IPS DF 4.7 (cell line): ENCODE measurements around the gene SAMHD1.

ENCODE experiments used
- DNase-seq: peaks from one replicate; pipeline ENCODE4 v3.0.0-alpha.2; 2013; ENCODE audit warnings: low spot score; ENCODE audit errors: extremely low read depth

The SAMHD1 gene

DNA sequence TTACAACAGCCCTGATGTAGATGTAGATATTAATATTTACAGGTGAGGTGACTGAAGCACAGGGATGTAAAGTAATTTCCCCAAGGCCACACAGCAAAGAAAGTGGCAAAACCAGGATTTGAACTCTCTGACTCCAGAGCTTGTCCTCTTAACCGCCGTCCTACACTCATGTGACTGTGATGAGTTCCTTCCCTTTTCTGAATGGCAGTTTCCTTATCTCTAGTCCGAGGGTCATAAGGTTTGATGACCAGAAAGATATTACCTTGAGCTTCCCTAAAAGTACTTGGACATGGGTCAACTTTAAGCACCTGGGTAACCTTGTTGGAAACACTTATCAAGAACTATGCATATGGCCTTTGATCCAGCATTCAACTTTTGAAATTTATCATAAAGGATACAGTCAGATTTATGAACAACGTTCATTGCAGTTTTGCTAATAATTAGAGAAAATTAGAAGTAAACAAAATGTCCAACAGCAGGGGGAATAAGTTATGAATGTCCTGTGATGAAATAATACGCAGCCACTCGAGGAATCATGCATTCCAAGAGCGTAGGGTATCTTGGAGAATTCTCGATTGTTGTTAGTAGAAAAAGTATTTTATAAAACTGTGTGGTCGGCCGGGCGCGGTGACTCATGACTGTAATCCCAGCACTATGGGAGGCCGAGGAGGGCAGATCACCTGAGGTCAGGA, 77.9 kb downstream of the SAMHD1 start:
- DNase-seq = no peak

DNA sequence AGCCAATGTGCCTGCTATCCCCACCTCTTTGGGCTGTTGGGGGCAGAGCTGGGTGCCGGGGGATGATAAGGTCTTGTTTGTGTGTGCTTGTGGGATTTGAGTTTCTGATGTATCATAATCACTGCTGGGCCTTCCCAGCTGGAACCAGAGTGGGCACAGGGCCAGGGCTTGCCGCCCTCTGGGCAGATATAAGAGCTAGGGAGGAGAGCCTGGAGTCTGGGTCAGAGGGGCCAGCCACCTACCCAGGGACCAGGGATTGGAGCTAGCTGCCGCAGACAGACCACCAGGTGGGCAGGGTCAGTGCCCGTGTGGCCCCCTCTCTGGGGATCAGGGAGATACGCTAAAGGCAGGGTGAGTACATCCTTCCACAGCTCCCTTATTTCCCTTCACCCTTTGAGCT, 78.7 kb downstream of the SAMHD1 start:
- no peak for DNase-seq

DNA sequence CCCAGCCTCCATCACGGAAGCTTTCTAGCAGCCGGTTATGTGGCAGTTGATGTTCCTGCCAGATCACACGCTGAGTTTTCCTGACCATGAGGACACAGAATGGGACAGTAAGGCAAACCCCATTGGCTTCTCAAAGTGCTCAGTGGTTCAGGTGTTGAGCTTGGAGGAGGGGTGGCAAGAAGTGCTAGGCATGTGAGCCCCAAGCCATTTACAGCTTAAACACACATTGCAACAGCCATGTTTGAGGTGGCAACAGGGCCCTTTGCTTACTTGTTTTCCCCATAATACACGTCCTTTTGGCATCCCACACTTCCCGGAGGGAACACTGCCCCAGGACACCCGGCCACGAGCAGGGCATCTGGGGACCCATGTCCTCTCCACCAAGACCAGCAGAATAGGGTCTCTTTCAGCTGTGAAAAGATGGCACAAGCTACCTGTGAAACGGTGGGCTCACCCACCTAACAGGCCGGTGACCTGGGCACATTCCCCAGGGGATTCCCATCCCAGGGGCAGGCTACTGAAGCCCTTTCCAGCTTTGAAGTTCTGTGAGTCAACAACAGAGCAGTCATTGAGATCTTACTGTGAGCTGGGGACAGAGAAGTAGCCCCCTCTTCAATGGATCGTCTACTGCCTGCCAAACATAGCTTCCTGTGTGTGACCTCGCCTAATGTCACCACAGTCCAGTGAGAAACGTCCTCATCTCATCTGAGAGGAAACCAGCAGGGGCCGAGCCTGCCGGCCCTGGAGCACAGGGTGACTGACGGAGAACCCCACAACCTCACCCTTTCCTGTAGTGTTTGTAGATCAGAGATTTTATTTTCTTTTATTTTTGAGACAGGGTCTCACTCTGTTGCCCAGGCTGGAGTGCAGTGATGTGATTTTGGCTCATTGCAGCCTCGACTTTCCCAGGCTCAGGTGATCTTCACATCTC, 79.6 kb downstream of the SAMHD1 start:
- DNase-seq = no peak

DNA sequence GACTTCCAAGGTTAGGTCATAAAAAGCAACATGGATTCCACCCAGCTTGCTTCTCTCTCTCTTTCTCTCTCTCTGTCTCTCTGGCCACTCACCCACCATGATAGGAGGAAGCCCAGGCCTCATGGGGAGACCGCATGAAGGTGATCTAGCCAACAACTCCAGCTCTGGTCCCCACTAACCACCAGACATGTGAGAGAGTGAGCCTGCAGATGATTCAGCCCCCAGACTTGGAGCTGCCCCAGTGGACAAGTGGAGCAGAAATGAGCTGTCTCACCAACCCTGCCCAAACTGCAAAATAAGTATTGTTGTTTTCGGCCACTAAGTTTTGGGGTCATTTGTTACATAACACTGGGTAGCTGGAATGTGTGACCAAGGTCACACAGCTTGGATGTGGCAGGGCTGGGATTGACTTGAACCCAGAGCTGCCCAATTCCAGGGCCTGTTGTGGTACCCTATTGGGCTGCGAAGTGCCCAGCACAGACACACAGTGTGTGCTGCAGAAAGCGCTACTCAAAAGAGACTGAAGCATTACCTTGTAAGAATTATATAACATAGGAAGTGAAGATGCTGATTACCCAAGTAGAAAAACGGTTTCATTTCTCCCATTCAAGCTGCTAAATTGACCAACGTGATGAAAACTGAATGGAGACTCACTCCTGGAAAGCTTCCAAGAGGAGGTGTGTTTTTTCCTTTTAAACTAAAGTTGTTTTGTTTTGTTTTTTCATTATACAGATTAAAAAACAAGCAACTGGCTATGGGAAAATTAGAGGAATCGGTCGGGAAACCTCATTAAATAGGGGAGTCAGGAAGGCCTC, 84.6 kb downstream of the SAMHD1 start:
- DNase-seq = no peak

DNA sequence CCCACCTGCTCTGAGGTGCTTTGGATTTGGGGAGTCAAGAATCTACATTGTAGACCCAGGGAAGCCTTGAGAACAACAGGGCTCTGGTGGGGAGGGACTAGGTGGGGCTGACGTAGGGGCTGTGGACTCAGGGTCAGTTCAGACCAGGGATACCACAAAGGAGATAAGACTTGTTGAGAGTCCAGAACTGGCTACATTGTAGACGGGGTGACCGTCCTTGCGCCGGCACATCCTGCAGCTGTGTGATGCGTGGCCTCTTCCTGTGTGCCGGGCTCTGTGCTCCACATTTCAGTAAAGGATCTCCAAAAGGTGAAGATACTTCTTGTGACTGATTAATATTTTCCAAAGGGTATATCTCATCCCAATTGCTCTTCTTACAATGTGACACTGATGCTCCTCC, 85.3 kb downstream of the SAMHD1 start:
- DNase-seq = no peak

DNA sequence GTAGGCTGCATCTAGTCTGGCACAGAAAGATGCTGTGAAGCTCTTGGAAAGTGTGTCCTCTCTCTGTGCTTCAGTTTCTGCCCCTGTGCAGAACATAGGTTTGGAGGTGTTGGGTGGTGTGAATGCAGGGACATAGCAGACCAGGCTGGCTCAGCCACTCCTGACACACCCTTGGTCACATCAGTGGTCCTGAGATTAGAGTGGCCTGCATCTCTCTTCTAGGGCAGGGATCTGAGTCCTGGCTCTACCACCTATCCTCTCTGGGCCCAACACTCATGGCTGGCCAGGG, 85.7 kb downstream of the SAMHD1 start:
- DNase-seq = no peak

DNA sequence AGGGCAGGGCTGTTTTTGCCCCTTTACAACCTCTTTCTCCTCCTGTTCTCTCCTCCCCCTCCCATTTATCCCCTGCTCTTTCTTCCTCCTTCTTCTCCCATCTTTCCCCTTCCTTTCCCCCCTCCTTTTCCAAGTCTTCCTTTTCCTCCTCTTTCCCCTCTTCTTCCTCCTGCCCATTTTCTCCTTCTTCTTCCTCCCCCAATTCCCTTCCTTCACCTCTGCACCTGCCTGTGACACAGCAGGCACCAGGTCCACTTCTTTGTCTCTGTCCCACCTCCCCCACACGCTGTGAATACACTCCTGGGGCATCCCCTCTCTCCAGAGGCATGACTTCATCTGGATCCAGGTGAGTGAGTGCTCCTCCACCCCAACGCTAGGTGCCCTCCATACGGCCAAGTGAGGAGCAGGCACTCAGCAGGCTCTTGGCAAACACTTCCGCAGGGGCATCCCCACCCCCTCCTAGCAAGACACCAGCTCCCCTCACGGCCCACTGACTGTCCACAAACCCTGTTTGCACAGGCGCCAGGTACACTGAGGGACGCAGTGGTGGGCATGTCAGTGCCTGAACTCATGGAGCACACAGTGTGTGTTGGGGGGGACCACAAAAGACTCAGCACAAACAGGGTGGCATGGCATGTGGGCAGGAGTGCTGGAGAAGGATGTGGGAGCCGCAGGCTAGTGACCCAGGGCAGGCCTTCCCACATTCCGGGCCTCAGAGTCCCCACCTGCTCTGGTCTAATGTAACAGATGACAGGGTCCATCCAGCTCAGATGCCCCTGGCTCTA, 86.2 kb downstream of the SAMHD1 start:
- DNase-seq = no peak

DNA sequence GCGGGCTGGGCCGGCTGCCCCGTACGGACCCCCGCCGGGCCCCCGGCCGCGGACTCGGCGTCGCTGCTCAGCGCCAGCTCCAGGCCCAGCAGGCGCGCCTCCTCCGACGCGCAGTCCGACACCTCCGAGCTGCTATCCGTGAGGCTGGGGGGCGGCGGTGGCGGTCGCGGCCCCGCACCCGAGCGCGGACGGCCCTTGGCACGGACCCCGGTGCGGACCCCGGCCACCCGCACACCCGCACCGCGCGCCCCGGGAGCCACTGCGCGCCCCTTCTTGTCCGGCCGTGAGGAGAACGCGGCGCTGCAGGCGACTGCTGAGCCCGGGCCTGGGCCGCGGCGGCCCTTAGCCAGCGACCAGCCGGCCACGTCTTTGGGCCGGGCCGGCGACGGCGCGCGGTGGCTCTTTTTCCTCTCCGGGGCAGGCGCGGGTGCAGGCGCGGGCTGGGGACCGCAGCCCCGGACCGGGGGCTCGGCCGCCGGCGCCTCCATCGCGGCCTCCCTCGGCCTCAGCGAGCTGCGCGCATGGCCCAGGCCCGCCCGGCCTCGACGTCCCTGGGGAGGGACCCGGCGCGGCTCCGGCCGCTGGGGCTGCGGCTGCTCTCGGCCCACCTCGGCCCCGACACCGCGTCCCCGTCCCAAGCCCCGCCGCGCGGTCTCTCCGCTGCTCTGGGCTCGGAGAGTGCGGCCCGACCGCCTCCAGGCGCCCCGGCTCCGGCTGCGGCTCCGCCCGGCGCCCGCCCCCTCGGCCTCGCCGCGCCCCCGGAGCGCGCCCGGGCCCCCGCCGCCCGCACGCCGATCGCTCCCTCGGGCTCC, 88.4 kb downstream of the SAMHD1 start:
- DNase-seq = no peak

DNA sequence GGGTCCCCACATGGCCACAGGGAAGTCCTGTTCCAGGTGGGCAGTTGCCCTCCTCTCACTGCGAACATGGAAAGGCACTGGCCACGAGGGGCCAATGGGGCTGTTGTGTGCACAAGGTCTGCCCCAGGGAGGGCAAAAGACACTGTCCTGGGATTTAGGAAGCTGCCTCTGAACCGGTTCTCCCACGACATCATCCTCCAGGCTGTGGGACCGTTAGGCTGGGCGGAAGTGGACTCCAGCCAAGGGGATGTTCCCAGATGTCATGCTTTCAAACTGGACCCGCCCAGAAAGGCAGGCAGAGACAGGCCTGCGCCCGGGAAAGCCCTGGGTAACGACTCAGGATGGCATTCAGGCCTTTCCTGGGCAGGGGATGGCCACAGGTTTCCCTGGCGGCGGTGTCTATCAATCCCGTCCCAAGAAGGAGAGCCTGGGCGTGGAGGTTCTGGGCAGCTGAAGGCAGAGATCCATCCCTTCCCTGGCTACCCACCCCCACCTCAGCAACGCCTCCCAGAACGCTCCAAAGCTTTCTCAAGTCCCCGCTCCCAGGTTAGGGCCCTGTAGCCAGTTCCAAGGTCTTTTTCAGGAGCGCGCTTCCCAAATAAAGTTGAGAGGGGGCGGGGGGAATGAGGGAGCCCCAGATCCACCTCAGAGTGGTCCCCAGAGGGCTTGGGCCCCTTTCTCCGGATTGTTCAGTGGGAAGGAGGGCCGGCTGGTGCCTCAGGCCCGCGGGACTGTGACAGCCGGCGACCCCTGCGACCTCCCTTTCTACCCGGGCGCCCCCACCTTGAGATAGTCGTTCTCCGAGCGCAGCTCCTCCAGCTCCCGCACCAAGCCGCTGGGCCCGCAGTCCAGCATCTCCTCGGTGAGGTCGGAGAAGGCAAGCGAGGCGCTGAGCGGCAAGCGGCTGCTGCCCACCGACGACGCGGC, 89.4 kb downstream of the SAMHD1 start:
- no peak for DNase-seq

DNA sequence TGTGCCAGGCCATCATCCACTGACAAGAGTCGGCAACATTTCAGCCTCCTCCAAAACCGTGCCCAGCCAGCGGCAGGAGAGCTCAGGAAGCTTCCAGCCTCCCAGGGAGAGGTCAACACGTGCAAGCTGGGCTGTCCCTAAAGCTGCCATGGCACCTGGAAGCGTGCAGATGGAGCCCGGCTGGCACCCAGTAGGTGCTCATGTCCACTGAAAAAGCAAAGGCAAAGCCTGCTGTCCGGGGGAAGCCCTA, 90.0 kb downstream of the SAMHD1 start:
- no peak for DNase-seq

DNA sequence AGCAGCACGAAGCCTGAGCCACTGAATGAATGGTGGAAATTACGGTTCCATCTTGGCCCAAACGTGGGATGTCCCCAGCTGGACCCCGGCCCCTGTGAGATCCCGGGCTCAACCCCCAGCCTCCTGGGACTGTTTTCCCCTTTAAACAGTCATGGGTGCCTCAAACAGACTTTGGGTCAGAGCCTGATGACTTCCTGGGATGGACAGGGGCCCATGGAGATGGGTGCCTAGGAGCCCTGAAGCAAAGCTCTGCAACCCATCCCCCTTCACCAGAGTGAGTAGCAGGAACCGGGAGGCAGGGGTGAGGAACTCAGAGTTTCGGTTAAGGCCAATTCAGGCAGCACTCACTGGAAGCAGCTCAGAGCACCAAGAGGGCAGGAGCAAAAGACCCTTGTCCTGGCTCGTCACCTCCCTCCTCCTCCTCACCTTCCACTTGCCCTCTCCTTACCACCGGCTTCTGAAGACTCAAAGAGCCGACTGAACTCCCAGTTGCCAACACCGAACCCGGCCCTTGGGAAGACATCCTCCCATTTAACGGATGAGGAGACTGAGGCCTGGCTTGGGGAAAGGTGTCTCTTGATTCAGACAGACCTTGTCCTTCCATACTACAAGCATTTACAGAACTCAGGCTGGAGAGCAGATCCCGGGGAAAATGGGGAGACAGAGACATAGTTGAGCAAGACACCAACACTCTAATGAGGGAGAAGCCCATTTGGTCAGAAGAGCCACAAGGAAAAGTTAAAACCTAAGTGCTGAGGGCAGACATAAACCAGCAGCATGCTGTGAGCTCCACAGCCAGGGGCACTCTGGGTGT, 90.5 kb downstream of the SAMHD1 start:
- DNase-seq = no peak

DNA sequence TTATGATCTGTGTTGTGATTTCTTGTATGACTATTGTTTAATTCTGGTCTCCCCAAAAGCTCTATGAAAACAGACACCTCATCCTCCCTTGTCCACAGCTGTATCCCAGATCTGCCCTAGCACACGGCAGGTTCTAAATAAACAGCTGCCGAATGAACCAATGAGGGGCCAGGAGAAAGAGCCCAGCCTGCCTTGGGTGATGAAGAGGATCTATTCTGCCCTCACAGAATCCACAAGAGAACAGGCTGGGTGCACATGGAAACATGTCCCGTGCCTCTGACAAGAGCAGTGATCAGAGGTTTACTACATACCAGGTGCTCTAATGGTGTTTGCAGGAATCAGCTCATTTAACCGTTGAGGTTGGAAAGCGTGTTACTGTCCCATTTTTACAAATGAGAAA, 91.2 kb downstream of the SAMHD1 start:
- DNase-seq = no peak

DNA sequence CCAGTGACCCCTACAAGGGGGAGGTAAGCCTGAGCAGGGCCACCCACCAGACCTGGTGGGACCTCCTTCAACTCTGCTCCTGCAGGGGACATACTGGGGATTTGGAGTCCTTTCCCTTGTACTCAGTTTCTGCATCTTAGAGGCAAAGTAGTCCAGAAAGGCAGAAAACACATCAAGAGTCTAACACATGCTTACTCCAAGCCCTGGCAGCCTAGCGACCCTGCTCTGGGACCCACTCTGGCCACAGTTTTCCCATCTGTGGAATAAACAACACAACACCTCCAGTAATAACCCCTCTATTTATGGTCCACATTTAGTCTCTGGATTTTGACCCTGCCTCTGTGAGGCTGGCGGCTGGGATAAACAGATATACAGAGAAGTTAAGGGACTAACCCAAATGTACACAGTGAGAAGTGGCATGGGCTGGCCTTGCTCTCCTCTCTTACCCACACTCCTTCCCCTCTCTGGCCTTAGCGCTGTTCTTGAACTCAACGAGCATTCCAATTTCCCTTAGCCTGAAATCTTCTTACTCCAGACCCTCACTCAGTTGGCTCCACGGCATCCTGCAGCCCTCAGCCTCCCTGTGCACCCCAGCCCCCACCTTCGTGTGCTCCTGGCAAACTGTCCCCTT, 91.7 kb downstream of the SAMHD1 start:
- no peak for DNase-seq

DNA sequence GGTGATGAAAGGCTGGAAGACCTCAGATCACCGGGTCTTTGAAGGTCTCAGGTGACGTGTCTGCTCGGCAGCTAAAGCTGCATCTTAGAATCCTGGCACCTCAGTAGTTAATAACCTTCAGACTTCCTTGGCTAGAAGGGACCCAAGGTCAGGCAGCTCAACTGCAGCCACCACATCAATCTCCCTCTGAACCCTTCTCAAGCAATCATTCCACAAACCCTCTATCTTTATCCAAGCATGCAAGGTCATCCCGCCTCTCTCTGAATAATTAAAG, 92.3 kb downstream of the SAMHD1 start:
- no peak for DNase-seq

DNA sequence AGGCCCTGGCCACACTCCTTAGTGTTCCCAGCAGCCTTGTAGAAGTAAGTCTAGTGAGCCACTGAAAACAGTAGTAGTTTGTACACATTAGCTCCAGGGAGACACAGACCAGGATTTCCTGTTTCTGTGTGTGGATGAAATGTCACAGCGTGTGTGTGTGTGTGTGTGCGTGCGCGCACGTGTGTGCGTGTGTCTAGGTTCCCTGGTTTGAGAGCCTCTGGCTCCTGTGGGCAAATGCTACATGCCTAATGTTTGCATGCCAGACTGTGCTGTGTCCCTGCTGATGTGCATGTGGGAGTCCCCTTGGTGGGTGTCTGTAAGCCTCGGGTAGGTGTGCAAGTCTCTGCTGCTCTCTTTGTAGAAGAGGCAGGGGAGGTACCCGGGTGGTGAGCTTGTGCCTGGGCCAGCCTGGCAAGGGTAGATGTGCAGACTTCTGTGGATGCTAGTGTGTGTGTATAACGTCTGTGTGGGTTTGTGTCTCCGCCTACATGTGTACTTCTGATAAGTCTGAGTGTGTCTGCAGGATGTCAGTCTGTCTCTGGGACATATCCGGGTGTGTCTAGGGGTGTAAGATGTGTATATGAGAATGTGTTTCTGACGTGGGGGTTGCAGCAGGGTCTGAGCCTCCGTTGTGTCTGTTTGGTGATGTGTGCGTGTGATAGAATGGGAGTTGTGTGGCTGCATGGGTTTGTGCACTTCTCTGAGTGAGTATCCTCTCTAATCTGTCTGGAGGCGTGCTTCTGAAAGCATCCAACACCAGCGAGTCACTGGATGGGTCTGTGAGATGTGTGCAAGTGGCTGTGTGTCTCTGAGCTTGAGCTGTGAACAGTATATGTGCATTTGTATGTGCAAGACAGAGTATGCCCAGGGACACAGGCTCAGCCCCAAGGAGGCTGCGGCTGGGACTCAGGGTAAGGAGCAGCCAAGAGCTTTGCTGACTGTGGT, 94.5 kb downstream of the SAMHD1 start:
- no peak for DNase-seq

DNA sequence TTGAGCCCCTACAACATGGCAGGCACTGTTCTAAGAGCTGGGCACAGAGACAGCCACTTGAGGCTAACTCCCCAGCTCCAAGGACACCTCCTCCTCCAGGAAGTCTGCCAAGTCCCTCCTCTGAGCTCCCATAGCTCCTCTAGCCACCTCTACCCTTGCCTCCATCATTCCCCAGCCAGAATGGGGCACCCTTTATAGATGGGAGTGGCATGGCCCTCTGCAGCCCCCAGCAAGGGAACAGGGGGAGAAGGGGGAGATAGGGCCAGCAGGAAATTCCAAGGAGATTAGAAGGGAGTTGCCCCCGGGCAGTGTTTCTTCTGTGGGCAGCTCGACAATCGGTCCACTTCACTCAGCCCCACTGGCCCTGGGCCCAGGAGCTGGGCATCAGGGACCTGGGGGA, 95.3 kb downstream of the SAMHD1 start:
- DNase-seq = no peak

DNA sequence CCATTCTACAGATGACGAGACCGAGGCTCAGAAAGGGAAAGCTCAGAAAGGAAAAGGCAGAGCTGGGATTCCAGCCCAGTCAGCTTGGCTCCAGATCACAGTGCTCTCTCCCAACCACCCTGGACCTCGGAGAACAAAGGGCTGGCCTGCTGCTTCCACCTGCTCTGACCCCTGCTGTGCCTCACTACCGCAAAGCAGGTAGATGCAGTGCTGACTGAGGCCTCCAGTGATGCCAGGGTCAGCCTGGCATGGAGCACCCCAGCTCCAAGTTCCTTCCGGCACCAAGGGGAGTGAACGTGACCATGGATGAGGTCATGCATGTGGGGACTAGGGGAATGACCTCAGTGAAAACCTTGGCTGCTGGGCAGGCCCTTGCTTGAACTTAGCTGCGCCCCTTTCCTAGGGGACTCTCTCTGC, 96.3 kb downstream of the SAMHD1 start:
- DNase-seq = no peak
